ENCODE measurements around the gene MAPRE2.

Gene MAPRE2

DNA sequence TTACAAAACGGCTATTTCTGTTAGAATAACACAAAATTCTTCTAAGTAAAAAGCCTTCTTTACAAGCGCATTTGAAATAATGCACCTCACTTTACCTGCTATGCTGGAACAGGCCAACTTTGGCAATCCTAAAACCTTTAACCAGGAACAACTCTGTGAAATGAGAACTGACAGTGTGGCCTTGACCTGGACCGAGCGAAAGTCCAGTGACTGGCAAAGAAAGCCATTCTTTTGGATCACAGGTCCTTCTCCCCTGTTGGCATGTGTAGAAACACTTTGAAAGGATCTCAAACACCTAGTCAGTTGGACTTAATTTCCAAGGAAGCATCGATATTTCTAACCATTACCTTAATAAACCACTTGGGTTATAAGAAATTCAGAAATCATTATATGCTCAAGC lies 21.2 kb downstream of the MAPRE2 start:
- no peak for DNase-seq (ENCODE audit: low spot score)

DNA sequence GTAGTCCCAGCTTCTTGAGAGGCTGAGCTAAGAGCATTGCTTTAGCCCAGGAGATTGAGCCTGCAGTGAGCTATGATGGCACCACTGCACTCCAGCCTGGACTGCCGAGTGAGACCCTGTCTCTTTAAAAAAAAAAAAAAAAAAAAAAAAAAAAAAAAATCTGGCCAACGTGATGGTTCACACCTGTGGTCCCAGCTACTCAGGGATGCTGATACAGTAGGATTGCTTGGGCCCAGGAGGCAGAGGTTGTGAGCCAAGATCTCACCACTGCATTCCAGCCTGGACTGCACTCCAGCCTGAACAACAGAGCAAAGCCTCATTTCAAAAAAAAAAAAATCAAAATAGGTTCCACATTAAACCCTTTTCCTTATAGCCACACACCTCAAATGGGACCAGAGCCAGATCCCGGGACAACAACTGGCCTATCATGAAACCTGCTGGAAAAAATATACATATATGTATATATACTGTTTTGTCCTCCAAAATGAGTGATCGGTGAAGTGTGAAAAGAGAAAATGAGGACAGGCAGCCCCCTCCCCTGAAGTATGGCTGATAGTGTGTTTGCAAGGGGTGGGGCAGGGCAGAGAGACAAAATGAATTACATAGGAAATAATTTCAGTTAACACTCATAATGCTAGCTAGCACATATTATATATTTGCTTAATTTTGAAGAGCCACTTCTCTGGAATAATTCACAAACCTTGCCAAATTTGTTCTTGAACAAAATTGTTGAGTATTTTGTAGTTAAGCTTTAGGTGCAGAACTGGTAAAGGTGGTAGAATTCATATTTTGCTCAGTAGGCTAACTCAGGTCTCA lies 22.9 kb downstream of the MAPRE2 start:
- no peak for DNase-seq (ENCODE audit: low spot score)

DNA sequence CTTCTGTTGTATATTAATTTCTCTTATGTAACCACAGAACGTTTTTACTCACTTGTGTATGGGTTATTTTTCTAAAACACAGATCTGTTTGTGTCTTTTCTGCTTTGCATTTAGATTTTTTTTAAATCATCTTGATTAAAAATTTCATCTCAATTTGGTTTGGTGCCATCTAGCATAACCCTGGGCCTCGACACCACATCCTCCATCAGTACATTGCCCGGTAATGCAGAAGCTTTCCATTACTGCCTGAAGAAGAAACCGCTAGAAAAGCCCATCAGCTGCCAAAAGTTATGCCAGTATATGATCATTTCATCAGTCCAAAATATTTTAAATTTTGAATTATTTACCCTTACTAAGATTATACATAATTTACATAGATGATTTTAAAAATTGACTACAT lies 26.2 kb downstream of the MAPRE2 start:
- no peak for DNase-seq (ENCODE audit: low spot score)

DNA sequence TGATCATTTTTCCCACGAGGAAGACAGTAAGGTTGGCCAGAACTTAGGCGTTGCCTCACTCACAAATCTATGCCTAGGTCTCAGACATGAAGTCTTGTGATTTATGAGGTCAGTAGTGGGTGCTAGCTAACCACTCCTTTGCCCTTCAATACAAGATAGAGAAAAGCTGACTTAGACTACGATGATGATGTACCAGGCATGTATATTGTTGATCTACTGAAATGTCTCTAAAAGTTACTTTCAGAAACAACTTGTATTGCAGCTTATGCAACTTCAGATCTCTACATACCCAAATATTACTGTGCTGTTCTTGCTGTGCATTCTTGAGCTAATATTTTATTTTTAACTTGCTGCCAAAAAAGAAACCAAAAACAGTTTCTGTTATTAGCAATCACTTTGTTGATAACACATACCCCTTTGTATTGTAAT lies 30.6 kb downstream of the MAPRE2 start:
- DNase-seq (ENCODE audit: low spot score): no peak

DNA sequence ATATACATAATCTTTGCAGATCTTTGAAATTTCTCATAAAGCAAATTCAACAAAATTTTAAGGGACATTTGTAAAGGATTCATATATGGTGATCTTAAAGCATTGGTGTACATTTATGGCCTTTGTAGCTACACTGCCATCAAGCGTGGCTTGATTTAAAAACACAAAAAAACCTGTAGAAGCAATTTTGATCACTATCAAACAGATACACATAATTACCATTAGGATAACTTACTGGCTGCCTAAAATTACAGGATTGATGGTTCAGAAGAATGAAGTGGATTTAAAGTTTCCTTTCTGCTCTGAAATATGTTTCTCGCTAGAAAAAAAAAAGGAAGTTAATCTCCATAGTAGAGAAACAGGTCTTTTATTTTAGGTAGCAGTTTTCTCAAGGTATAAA lies 31.4 kb downstream of the MAPRE2 start:
- no peak for DNase-seq (ENCODE audit: low spot score)

DNA sequence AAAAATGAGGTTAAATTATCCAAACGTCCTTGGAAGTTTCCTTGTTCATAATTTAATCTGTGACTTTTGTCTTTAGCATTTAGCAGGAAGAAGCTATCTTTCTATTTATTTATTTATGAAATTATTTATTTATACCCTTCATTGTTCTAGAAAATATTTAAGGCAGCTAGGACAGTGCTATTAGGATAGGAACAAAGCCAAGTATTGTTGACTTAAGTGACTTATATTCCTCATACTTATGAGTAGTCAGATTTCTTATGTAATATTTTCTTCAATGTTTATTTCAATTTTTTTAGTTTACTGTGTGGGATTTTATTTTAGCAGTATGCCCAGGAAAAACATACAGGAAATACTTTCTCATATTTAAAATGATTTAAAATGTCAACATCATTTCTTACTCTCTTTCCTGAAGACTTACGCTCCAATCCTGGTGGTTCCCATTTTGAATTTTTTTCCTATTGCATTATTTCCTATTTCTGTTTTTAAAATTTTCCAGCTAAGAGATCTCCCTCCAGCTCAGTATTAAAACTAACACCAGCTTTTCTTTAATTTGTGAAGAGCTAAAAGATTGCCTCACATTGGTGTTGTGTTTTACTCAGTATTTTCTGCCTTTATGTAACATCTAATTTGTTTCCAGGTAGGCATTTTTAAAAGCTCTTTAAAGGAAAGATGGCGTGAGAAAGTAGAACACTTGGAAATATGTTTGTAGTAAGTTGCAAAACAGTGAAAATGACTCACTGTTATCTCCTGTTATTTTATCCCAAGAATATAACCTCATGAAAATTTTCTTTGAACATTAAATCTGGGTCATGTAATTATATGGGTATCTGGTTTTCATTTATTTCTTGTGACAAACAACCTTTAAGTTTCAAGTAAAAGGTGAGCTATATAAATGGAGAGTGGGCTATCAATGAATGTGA lies 32.2 kb downstream of the MAPRE2 start:
- DNase-seq (ENCODE audit: low spot score): no peak

DNA sequence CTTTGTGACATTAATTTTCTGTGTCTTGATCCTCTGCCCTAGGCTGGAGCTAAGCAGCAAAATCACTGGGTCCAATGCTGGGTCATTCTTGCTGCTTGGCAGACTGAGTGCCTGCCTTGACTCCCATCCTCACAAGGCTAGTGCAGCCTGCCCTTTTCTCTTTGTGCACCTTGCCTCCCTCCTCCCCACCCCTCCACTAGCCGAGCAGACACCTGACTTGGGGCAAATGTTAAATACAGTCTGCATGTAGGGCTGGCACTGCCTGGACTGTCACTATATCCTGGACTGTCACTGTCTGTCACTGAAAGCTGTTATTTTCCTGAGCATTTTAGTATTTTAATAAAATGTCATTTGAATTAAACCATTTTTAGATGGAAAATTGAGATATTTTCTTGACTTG lies 33.4 kb downstream of the MAPRE2 start:
- no peak for DNase-seq (ENCODE audit: low spot score)

DNA sequence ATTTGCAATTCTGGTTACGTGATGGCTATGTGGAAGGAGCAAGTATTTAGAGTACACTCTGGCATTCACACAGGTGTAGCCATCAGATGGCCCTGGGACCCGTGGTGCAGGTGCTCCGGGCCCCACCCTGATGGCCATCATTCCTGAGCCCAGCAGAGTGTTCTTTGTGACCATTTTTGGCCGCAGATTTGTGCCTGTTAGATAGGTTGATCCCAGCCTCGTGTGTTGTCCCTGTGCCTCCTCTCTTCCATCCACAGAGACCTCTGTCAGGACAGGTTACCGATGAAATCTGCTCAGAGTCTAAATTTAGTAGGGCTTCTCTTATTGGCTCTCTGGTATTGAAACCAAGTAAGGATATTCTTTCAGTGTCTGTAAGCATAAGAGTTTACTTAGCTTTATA lies 33.9 kb downstream of the MAPRE2 start:
- DNase-seq (ENCODE audit: low spot score): no peak

DNA sequence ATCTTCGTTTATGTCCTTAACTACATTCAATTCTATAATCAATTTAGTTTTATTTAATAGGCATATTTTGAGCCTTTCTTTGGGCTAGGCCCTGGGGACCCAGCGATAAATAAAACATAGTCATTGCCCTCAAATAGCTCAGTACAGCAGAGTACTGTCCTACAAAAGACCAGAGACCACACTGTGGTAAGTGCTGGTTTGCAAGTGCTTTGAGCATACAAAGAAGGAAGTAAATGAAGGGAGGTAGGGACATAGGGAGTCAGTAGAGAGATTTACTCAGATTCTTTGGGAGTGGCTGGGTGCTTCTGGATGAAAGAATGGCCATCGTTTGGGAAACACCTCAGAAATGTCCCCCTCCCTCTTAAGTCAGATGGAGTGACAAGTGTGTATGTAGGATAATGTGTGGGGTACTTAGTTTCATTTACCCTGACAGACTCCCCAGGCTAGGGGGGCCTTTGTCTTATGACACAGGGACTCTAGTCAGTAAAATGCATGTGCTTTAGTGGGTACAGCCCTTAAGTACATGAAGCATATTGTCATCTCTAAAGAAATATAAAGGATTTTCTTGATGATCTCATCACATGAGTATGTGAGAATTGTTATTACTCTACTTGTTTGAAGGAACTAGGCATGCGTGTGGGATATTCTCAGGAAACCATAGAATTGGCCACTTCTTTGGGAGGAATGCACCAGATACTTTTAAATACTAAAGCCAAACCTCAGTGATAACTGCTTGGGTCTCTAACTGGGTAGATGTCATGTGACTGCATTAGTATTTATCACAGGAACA lies 35.1 kb downstream of the MAPRE2 start:
- DNase-seq (ENCODE audit: low spot score): no peak

DNA sequence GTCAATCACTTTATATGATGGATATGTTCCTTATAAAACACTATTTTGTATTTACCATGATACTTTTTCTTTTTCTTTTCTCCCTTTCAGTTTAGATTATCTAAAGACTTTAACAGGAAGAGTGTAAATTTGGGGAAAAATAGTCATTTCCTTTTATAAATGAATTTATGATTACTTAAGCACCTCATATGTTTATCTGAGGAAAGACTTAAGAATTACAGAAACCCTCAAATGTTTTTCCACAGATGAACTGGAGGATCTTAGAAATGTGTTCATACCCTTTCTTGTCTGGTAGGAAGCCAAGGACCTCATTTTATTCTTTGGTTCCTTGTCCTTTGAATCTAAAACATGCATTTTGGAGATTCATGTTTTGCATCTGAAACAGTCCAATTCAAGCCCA lies 36.7 kb downstream of the MAPRE2 start:
- DNase-seq (ENCODE audit: low spot score): no peak

DNA sequence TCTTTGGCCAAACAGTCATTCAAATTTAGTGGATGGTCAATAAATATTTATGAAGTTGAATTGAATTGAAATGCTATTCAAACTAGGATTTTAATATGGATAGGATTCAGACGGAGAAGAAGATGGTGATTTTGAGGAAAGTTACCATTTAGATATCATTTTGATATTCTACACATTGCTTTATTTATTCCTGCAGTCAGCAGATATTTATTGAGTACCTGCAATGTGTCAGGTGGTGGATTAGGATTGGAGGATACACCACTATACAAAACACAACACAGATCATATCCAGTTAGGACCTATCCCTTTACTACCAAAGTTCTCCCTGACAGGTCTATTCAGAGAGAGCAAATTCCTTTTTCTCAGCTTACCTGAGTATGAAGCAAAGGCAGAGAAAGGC lies 38.8 kb downstream of the MAPRE2 start:
- no peak for DNase-seq (ENCODE audit: low spot score)

DNA sequence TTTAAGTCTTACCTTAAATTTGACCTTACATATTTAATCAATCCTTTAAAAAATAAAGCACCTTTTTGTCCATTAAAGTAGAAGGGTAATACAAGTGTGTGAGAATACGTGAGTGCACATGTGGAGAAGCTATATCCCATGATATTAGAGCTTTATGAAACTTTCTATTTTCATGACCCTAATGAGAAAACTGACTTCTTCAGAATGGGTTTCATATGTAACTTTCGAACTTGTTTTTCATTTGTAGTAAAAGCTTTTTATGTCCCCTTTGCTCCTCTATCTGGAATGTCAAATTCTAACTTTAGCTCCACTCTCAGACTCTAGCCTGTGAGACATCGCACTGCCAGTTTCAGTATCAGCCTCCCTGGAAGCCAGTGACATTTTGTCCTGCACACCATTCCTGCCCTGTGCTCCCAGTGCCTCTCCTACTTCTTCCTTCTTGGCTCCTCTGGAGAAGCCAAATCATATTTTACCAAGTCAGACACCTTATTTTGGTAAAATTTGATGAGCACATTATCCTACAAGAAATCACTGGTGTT lies 42.0 kb downstream of the MAPRE2 start:
- DNase-seq (ENCODE audit: low spot score): no peak

DNA sequence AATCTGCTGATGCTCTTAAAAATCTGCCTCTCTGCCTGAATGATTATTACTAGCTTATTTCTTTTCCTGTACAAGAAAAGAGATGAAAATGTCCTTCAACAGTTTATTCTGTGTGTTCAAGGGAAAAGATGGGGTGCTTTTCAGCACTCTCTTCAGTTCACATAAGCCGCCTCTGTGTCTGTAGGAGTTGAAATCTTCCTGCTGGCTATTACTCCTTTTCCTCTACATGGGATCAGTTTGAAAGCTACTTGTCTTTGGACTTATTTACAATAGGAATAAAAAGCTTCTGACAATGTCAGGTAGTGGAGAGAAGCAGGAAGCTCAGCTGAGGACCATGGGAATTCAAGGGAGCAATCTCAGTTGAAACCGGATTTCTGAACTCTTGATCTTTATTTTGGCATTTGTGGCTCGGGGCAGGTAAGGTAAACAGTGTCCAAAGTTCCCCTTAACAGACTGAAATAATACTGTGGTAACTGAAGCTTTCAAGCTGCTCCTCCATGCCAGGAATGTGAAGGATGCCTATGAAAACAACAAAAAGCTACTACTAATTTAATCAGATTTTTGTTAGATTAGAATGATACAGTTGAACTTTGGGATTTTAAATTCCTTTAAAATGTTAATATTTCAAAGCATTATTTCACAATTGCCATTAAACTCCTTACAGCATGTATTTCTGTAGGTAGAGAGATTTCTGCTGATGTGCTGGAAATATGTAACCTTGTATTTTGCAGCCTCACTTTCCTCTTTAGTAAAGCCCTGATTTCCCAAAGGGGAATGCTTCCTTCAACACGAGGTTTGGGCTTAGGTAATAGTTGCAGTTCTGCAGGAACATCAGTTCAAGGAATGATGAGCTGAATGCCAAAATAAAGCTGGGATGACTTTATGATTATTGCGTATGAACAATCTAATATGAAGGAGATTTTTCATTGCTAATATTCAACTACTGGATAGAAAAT lies 43.6 kb downstream of the MAPRE2 start:
- DNase-seq (ENCODE audit: low spot score): no peak

DNA sequence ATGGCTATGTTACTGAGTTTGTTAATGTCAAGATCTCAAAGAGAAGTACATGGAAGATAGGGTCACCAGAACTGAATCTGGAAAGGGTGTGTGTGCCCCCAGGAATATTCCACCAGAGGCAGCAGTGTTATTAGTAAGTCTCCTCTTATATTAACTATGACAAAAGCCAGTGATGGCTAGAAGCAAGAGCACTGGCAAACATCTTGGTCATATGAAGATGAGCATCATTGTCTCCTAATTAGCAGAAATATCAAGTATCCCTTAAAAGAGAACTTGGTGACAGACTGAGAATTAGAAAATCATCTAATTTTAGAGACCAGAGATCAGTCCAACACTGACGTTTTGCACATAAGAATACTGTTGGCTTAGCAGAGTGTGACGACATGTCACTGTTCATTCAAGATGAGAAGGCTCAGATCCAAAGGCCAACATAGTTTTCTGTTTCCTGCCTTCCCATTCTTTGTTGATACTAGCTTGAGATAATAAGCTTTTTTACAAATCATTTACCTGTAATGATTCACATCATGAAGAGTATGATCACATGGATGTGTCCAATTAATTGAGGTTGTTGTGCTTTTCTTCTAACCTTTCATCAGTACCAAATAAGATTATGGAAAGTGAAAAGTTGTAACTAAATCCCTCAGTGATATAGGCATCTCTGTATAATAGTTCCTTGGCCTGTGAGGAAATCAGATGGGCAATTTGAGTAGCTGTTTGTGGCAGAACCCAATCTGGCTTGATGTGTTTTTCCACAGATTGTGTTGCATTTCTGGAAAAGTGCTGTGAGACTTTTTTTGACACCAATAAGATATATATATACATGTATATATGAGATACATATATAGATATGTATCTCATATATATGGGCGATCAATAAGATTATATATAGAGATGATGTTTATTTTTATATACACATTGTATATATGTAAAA lies 44.5 kb downstream of the MAPRE2 start:
- DNase-seq (ENCODE audit: low spot score): no peak

DNA sequence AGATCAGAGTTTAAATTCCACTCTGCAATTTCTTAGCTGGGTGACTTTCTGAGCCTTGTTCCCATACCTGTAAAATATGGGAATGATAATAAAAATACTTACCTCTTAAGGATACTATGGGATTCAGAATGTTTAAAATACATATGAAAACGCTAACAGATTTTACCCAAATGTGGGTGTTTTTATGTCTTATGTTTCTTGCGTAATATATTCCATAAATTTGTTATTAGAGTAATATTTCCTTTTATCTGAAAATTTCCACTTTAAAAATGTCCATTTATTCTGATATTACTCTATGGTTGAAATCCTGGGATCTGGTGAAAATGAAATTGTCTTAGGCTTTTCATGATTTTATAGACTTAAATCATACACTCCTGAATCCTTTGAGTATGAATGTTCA lies 45.5 kb downstream of the MAPRE2 start:
- no peak for DNase-seq (ENCODE audit: low spot score)

DNA sequence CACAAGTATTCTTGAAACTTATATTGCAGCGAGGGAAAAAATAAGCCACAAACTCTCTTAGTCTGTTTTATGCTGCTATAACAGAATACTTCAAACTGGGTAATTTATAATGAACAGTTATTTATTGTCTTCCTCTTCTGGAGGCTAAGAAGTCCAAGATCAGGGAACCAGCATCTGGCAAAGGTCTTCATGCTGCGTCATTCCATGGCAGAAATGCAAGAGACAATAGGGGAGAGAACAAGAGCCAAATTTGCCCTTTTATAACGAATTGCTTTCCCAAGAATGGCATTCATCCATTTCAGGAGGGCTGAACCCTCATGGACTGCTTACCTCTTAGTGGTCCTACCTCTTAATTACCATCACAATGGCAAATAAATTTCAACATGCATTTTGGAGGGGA lies 46.5 kb downstream of the MAPRE2 start:
- no peak for DNase-seq (ENCODE audit: low spot score)

DNA sequence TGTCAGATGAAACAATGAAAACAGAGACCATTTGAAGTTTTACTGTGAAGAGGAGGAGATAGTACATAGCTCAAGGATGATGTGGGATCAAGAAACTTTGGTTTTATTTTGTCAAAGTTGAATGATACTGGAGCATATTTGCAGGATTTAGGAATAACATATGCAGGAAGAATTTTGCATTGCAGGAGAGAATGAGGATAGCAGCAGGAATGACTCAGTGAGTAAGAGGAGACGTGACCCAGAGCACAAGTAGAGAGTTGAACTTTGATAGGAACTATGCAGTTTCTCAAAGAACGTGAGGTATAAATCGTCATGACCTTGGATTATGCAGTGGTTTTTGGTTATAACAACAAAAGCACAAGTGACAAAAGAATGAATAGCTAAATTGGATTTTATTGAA lies 47.7 kb downstream of the MAPRE2 start:
- DNase-seq (ENCODE audit: low spot score): no peak

DNA sequence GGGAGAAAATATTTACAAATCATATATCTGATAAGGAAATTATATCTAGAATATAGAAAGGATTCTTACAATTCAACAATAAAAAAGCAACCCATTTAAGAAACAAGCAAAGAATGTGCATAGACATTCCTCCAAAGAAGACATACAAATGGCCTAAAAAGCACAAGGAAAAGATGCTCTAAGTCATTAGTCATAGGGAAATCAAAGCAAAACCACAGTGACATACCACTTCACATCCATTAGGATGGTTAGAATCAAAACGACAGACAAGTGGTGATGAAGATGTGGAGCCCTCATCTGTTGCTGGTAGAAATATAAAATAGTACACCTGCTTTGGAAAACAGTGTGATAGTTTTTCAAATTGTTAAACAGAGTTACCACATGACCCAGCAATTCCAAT lies 48.2 kb downstream of the MAPRE2 start:
- no peak for DNase-seq (ENCODE audit: low spot score)

DNA sequence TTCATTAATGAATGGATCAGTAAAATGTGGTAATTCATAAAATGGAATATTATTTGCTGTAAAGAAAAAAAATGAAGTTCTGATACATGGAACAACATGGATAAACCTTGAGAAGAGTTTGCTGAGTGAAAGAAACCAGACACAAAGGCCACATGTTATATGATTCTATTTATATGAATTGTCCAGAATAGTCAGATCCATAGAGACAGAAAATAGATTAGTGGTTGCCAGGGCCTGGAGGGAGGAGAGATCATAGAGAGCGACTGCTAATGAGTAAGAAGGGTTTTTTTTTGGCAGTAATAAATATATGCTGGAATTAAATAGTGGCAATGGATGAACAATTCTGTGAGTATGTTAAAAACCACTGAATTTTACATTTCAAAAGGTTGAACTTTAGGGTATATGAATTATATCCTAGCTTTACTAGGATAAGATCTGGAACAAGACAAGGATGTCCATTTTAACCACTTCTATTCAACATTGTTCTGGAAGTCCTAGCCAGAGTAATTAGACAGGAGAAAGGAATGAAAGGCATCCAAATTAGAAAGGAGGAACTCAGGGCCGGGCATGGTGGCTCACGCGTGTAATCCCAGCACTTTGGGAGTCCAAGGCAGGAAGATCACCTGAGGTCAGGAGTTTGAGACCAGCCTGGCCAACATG lies 48.8 kb downstream of the MAPRE2 start:
- DNase-seq (ENCODE audit: low spot score): no peak
